OCI-LY1 (cell line): Measurements from ENCODE around the gene ARHGEF5.
"Not testable (repeated sequence)": the region's sequence is repeated elsewhere in the genome, so short reads cannot be mapped to it uniquely, and the experiment has no call there.

Experiments used
- EZH2 ChIP-seq: fragments of 200-600 bp; sonication (generic), shearing (Covaris generic); IDR thresholded peaks from 2 replicates; pipeline ENCODE4 v1.8.0; 2017; ENCODE audit warnings: borderline replicate concordance, mixed run types, mild to moderate bottlenecking, antibody characterized with exemption, low read length, moderate library complexity, mixed read lengths
- TF ChIP-seq, protein P1 (sequence below): fragments of 200-600 bp; sonication (generic), shearing (Covaris generic); IDR thresholded peaks from 2 replicates; pipeline ENCODE4 v1.5.1; 2017; ENCODE audit warnings: mild to moderate bottlenecking, antibody characterized with exemption, low read length, moderate library complexity, mixed read lengths

DNA sequence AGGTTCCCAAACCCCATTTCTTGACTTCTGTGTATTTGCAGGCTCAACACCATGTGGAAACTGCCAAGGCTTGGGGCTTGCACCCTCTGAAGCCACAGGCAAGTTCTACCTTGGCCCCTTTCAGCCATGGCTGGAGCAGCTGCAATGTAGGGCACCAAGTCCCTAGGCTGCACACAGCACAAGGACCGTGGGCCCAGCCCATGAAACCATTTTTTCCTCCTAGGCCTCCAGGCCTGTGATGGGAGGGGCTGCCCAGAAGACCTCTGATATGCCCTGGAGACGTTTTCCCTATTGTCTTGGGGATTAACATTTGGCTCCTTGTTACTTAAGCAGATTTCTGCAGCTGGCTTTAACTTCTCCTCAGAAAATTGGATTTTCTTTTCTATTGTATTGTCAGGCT lies 72.3 kb downstream of the ARHGEF5 start:
- TF ChIP-seq EZH2 = not testable (repeated sequence)
- TF ChIP-seq, protein P1, sequence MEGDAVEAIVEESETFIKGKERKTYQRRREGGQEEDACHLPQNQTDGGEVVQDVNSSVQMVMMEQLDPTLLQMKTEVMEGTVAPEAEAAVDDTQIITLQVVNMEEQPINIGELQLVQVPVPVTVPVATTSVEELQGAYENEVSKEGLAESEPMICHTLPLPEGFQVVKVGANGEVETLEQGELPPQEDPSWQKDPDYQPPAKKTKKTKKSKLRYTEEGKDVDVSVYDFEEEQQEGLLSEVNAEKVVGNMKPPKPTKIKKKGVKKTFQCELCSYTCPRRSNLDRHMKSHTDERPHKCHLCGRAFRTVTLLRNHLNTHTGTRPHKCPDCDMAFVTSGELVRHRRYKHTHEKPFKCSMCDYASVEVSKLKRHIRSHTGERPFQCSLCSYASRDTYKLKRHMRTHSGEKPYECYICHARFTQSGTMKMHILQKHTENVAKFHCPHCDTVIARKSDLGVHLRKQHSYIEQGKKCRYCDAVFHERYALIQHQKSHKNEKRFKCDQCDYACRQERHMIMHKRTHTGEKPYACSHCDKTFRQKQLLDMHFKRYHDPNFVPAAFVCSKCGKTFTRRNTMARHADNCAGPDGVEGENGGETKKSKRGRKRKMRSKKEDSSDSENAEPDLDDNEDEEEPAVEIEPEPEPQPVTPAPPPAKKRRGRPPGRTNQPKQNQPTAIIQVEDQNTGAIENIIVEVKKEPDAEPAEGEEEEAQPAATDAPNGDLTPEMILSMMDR = not testable (repeated sequence)
